GM18861 (cell line): ENCODE results near the gene SMIM1.
"Not testable (repeated sequence)": the region's sequence is repeated elsewhere in the genome, so short reads cannot be mapped to it uniquely, and the experiment has no call there.

Source experiments
- ATAC-seq: cut with Tn5 transposase; IDR thresholded peaks from one replicate; pipeline ENCODE4 v1.9.1; 2021; ENCODE audit not compliant: unreplicated experiment

Gene SMIM1, protein sequence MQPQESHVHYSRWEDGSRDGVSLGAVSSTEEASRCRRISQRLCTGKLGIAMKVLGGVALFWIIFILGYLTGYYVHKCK

DNA sequence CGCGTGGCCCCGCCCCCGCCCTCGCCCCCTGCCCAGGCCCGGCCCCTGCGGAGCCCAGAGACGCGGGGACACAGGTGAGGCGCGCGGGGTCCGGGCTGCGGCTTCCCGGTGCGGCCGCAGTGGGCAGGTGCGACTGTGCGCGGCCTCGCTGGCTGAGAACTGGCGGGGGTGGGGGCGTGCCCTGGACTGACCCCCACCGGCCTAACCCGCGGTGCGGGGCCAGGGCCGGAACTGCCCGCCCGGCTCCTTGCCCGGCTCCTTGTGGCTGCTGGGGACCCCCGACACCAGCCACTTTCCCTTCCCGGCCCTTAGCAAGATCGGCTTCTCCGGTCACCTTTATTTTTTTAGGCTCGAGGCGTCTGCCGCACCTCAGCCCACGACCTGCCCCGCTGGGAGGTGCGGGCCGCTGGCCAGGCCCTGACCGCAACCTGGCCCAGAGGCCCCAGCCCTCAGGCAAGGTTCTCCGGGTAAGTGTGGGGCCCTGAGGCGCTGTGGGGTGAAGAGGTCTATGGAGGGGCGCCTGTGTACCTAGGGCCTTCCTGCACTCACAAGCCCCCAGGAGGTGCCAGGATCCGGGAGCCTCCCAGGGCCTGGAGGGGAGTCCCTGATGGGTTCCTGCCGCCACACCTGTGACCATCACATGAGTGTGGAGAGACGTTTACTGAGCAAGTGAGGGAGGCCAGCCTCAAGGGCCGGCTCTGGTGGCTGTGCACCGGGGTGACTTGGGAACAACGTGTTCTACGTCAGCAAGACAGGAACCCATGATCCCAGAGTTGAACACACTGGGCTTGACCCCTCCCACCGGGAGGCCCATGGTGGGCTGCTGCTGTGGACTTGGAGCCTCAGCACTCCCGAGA, at the start of gene SMIM1:
TSS of gene SMIM1 (plus strand) at position 35 of the 857 bp plus-strand sequence. CDS start 2,625 bp downstream, outside the sequence.
- ATAC-seq, result no peak

DNA sequence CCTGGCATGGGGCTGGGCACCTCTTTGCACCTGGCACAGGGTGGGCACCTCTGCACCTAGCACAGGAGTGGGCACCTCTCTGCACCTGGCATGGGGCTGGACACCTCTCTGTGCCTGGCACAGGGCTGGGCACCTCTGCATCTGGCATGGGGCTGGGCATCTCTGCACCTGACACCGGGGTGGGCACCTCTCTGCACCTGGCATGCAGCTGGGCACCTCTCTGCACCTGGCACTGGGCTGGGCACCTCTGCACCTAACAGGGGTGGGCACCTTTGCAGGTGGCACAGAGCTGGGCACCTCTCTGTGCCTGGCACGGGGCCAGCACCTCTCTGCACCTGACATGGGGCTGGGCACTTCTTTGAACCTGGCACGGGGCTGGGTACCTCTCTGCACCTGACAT, 49.7 kb upstream of the SMIM1 start:
- ATAC-seq, result no peak

DNA sequence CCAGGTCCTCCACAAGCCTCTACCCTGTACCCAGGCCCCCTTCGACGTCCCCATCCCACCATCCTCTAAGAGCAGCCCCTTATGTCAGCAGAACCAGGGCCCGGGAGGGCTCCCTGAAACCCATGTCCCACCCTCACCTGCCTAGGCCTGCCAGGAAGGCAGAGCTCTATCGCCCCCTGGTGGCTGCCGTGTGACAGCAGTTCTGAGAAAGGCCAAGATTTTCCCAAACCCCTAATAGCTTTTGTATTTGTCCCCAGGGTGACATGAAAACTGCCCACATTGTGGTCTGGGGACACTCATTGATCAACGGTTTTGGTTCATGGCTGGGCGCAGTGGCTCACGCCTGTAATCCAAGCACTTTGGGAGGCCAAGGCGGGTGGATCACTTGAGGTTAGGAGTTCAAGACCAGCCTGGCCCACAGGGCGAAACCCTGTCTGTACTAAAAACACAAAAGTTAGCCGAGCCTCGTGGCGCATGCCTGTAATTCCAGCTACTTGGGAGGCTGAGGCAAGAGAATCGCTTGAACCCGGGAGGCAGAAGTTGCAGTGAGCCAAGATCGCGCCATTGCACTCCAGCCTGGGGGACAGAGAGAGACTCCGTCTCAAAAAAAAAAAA, 48.0 kb upstream of the SMIM1 start:
- ATAC-seq, result not testable (repeated sequence)

DNA sequence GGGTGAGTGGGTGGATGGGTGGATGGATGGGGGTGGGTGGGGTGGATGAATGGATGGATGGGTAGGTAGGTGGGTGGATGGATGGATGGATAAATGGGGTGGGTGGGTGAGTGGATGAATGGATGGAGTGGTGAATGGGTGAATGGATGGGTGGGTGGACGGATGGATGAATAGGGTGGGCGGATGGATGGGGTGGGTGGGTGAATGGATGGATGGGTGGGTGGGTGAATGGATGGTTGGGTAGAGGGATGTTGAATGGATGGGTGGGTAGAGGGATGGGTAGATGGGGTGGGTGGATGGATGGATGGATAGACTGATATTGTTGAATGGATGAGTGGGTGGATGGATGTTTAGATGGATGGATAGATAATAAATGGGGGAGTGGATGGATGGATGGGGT, 47.2 kb upstream of the SMIM1 start:
- no peak for ATAC-seq

DNA sequence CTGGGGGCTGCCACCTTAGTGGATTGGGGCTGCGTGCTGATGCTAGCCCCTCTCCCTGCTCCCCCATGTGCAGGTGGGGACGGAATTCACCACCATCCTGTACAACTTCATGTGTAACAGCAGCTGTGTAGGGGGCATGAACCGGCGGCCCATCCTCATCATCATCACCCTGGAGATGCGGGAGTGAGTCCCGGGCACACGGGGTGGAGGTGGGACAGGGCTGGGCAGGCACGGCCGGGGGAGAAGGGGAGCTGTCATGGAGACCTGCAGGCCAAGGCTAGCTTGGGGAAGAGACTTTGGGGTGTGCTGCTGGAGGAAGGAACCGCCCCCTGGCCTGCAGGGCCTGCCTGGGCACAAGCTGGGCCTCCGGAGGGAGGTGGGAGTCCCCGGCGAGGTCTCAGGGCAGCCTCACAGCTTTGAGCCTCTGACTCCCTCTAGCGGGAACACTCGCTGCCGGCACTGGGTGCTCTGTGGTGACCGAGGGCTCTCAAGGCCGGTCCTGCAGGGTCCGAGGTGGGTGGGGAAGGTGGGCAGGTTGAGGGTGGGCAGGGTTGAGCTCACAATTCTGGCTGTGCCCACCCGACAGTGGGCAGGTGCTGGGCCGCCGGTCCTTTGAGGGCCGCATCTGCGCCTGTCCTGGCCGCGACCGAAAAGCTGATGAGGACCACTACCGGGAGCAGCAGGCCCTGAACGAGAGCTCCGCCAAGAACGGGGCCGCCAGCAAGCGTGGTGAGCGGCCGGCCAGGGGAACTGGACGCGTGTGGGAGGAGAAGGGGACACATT, 45.3 kb upstream of the SMIM1 start:
- no peak for ATAC-seq

DNA sequence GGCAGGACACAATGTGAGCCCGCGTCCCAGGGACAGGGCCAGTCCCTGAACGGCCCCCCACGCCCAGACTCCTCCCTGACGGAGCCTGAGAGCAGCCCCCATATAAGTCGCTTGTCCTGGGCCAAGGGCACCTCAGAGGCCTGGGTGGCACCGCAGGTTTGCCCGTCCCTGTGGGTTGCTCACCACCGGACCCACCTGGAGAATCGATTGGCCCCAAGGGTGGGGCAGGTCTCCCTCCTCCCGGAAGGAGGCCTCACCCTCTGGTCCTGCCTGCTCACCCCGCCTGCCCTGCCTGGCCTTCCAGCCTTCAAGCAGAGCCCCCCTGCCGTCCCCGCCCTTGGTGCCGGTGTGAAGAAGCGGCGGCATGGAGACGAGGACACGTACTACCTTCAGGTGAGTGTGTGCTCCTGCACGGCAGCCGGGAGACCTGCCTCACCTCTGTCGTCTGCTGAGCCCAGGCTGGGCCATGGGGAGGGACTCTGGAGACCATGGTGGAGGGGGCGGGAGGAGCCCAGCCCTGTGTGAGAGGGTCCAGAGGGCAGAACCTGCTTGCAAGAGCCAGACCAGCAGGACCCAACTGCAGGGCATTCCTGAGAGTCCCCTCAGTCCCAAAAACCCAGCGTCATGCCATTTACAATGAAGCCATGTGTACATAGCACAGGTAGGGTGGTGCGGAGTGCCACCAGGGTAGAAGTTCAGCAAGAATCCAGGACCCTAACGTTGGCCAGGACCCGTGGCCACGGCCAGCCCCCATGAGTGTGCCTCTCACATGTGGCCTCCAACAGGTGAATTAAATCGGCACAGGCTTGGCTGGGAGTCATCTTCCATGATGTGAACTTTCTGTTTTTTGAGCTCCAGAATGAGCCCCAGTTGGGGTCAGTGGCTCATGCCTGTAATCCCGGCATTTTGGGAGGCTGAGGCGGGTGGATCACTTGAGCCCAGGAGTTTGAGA, 44.4 kb upstream of the SMIM1 start:
- ATAC-seq, result no peak

DNA sequence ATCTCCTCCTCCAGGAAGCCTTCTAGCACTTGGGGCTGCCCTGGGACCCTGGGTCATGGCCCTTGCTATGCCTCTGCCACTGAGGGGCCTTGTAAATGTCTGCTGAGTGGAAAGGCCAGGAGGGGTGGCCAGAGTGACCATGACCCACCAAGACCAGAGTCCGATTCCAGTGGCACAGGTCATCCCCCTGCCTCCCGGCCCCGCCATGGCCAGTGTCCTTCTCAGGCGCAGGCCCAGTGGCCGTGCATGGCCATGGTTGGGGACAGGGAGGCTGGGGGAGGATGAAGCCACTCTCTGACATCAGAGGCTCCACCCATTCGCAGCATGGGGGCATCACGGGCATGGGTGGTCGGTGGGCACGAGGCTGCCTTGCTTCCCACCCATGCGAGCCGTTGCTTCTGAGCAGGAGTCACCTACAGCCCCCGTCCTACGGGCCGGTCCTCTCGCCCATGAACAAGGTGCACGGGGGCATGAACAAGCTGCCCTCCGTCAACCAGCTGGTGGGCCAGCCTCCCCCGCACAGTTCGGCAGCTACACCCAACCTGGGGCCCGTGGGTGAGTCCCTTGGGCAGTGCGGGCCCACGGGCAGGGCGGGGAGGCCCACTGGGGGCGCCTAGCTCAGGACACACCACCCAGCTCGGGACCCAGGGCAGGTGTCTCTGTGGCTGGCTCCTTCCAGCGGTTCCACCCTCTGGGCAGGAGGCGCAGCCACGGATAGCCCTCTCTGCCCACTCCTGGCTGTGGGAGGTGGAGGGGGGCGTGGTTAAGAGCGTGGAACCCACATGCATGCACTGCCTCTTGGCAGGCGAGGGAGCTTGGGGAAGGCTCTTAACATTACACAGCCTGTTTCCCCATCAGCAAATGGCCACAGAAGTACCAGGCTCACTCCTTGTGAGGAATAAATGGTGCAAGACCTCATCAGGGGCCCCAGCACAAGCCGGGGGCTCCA, 42.7 kb upstream of the SMIM1 start:
- no peak for ATAC-seq

DNA sequence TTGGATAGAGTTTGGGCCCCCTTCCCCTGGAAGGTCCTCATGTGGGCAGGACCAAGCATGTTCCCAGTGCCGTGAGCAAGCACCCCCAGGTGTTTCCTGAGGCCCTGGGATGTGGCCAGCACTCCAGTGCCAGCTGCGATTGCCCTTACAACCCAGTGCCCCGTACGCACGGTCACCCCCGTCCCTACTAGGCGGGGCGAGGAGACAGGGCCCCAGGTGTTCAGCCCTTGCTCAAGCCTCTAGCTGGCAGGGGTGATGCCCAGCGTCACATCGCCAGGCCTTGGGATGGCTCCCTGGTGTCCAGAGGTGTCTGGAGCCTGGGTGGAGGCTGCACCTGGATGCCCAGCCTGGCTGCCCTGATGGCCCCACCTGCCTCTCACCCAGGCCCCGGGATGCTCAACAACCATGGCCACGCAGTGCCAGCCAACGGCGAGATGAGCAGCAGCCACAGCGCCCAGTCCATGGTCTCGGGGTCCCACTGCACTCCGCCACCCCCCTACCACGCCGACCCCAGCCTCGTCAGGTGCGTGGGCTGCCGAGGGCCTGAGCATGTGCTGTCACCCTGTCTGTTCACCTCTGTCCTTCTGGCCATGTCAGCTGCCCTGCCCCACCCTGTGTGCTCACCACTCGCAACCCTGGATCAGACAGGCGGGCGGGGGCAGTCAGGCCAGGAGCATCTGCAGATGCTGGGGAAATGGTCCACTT, 41.9 kb upstream of the SMIM1 start:
- no peak for ATAC-seq

DNA sequence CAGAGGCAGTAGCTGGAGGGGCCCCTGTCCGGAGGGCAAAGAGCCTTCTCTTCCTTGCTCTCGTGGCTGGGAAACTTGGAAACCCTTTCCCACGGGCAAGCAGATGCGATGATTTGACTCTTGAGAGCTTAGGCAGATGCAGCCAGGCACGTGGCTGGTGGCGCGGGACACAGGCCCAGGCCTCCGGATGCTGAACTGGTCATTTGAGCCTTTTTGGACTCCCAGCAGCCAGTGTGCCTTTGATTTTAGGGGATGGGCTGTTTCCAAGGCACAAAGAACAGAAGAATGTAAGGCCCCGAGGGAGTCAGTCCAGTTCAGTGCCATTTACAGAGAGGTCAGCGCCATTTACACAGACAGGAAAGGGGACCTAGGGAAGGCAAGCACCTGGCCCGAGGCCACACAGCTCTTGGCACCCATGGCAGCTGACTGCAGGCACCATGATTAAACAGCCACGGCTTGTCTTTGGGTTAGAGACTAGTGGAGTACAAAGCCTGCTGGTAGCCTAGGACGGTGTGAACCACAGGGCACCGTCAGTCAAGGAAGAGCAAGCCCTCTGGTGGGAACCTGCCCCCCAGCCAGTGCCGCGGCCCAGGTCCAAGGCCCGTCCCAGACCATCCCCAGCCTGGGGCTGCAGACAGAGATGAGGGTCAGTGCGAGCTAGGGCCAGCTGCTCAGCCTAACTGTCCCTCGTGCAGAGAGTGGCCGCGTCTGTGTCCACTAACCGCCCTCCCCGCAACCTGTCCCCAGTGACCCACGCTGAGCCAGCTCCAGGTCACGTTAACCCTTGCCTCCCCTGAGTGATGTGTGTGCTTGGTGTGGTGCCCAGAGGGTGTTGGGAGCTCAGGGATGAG, 40.7 kb upstream of the SMIM1 start:
- ATAC-seq, result no peak

DNA sequence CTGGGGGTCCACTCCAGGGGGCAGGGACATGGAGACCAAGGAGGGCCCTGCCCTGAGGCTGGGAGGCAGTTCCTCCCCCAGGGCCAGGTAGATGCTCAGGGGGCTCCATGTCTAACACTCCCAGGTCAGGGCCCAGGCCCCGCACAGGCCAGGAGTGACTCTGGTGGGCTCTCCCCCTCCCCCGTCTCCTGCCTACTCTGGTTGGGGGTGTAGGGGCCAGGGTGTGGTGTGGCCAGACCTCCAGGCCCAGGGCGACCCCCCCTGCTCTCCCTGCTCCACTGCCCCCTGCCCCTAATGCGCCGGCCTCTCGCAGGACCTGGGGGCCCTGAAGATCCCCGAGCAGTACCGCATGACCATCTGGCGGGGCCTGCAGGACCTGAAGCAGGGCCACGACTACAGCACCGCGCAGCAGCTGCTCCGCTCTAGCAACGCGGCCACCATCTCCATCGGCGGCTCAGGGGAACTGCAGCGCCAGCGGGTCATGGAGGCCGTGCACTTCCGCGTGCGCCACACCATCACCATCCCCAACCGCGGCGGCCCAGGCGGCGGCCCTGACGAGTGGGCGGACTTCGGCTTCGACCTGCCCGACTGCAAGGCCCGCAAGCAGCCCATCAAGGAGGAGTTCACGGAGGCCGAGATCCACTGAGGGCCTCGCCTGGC, 40.0 kb upstream of the SMIM1 start:
- ATAC-seq, result no peak

DNA sequence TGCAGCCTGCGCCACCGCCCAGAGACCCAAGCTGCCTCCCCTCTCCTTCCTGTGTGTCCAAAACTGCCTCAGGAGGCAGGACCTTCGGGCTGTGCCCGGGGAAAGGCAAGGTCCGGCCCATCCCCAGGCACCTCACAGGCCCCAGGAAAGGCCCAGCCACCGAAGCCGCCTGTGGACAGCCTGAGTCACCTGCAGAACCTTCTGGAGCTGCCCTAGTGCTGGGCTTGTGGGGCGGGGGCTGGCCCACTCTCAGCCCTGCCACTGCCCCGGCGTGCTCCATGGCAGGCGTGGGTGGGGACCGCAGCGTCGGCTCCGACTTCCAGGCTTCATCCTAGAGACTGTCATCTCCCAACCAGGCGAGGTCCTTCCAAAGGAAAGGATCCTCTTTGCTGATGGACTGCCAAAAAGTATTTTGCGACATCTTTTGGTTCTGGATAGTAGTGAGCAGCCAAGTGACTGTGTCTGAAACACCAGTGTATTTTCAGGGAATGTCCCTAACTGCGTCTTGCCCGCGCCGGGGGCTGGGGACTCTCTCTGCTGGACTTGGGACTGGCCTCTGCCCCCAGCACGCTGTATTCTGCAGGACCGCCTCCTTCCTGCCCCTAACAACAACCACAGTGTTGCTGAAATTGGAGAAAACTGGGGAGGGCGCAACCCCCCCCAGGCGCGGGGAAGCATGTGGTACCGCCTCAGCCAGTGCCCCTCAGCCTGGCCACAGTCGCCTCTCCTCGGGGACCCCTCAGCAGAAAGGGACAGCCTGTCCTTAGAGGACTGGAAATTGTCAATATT, 39.3 kb upstream of the SMIM1 start:
- ATAC-seq, result no peak

DNA sequence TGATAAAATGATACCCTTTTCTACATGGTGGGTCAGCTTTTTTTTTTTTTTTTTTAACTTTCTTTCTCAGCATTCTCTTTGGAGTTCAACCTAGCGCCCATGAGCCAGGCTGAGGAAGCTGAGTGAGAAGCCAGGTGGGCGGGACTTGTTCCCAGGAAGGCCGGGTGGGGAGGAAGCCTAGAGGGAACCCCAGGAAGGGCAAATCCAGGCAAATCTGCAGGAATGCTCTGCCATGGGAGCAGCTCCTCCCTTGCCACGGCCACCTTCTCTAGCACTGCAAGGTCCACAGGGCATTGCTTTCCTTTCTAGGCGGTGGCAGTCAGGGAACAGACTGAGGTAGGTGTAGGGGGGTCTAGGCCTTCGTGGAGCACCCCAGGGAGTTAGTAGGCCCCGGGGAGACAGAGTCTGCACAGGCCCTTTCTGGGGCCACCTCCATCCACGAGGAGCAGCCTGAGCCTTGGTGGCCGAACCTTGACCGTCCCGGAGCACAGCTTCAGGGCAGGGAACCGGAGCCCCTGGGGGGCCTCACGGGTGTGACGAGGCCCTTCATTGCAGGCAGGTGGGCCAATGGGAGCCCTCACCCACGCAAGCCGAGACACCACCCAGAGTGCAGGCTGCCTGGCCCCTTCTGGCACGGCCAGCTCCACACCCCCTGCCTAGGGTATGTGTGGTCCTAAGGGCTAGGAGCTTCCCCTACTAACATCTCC, 38.5 kb upstream of the SMIM1 start:
- ATAC-seq, result no peak

DNA sequence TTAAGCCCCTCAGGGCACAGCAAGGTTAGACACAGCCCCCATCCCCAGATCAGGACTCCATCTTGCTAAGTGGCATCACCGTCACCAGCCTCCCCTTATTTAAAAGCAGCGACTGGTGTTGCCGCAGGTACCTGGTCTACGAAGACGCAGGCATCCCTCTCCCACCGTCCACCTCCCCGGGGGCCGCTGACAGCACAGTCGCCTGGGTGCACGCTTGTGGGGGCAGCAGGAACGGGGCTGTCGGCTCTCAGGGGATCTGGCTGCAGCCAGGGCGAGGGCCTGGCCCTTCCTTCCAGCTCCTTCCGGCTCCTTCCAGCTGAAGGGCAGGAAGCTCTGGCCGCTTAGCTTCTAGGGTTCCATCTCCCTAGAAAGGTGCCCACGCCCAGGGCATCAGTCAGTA, 37.9 kb upstream of the SMIM1 start:
- no peak for ATAC-seq

DNA sequence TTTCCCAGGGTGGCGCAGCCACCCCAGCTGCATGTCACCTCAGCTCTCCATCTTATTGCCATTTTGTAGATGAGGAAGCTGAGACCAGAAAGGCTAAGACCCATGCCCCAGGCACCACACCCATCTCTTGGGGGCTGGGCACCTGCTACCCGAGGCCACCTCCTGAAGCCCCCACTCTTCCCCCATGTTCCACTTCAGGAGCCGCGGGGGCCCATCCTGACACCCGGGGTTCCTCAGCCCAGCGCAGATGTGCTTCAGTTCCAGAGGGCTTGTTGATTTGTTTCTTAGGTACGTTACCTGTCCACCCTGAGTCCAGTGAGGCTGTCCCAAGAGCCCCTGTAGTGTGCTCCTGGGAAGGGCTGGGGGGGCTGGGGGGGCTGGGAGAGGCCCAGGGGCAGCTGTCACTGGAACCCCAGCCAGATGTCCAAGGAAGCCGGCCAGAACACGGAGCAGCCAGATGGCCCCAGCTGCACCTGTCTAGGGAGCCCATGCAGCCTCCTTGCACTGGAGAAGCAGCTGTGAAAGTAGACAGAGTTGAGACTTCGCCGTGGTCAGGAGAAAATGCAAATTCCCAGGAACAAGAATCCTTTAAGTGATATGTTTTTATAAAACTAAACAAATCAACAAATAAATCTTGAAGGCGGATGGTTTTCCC, 37.4 kb upstream of the SMIM1 start:
- ATAC-seq, result no peak

DNA sequence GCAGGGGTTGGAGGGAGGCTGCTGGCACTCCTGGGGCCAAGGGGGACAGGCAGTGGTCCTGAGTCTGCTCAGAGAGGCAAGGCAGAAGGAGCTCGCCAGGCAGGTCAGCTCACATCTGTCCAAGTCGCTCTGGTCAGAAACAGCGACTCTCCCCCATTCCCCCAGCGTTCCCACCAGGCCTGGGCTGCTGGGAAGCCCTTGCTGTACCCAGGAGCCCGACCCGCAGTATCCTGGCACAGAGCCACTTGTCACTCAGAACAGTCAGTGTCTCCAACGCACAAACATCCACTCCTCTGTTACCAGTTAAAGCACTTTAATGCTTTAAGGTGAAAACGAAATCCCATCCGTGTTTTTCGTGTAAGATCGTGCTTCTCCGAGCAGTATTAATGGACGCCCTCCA, 36.9 kb upstream of the SMIM1 start:
- no peak for ATAC-seq
